GM21825 (cell line): ENCODE measurements around the gene IDH2.

Experiments
- ATAC-seq: cut with Tn5 transposase; IDR thresholded peaks from one replicate; pipeline ENCODE4 v1.9.1; 2021; ENCODE audit warnings: mild to moderate bottlenecking, moderate library complexity; ENCODE audit not compliant: unreplicated experiment

Gene IDH2

DNA sequence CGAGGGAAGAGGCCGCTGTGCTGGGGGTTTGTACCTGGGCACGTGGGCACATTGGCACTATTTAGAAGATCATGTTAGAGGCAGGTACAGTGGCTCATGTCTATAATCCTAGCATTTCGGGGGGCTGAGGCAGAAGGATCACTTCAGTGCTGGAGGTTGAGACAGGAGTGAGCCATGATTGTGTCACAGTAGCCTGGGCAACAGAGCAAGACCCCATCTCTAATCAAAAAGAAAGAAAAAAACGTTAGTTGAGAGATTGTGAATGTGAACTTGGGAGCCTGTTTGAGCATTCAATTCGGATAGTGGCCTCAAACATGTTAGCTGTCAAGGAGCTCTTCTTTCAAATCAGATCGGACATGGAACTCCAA, 36.6 kb downstream of the IDH2 start:
- ATAC-seq = no peak

GRCh38 chr15:90064911-90065681, 37.2 kb downstream of the IDH2 start:
- no peak for ATAC-seq

GRCh38 chr15:90063770-90064247, 38.5 kb downstream of the IDH2 start:
- ATAC-seq = no peak

- no peak for ATAC-seq
These were observed 39.1 kb downstream of the IDH2 start for GRCh38 chr15:90062973-90063769.

DNA sequence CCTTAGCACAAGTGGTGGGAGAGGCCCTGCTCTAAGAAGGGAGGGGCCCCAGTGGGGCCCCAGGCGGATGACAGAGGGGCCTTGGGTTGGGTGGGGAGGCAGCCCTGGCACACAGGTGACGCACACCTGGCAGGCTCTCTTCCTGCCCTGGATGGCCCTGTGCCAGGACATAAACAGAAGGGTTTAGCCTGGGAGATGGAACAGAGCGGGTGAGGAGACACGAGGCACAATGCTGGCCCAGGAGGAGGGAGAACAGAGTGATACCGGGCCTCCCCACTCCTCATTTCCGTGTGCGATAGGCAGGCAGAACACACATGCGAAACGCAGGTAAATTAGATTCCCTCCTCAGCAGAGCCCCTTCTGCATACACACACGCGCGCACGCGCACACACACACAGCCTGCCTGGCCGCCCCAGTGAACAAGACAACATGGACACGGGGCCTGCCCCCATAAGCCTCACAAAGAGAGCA, 39.8 kb downstream of the IDH2 start:
- no peak for ATAC-seq

GRCh38 chr15:90062023-90062442, 40.2 kb downstream of the IDH2 start:
- ATAC-seq = no peak

DNA sequence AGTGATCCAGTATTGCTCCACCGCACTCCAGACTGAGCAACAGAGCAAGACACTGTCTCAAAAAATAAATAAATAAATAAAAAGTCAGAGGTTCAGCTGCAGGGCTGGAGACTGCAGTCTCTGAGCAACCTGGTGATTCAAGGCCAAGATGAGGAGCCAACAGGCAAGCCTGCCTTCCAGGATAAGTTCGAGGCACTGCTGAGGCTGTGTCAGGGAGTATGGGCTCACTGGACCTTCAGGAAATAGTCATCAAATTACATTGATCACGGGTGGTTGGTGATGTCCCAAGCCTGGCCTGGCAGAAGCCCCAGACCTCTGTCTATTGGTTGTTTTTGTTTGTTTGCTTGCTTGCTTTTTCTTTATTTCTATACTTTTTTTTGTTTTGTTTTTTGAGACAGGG, 41.5 kb downstream of the IDH2 start:
- ATAC-seq = no peak

GRCh38 chr15:90059208-90059985, 42.9 kb downstream of the IDH2 start:
- peak; percentile 85 for ATAC-seq

- no peak for ATAC-seq
These were observed 43.5 kb downstream of the IDH2 start for GRCh38 chr15:90058775-90059174.

DNA sequence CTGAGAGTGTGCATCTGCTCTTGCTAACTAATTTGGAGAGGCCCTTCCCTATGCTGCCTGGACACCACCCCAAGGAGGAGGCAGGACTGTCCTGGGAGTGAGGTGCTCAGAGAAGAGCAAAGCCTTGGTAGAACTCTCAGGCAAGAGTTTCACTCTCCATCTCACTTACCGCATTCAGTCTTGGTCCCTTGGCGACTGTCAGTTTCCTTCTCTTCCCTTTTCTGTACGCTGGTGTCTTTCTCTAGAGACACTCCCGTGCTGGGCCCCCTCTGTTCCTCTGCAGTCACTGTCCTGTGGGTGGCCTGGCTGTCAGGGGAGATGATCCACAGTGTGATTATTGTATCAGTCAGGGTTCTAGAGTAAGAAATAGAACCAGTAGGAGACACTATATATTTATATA, 44.0 kb downstream of the IDH2 start:
- peak; percentile 36 for ATAC-seq

DNA sequence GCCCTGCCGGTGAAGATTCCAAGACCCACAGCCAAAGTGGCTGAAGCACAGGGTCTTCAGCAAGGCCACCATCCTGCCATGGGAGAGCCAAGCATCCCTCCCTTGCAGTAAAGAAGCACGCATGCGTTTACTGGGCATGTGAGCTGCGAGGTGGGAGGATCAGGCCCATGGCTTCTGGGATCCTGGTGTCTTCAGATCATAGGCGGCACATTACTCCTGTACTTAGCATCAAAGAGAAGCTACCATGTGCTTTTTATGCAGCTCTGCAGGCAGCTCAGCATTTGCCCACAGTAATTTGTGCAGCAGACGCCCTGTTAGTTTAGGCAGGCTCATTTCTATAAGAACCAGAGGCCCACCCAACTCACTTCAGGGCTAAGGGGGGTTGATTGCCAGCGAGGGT, 45.7 kb downstream of the IDH2 start:
- ATAC-seq = no peak

DNA sequence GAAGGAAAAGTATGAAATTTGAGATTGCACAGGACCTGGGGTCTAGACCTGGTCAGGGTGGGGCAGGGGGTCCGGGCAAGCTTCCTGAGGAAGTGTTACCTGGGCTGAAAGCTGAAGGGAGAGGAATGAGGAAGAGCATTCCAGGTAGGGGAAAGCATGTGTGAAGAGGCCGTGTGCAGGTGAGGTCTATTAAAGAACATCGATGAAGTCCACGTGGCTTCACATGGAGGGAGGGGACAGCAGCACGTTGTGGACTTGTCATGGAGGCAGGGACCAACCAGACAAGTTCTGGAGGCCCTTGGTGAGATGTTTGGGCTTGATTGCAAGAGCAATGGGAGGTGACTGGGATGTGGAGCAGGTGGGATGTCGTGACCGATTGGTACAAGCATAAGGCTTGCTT, 47.1 kb downstream of the IDH2 start:
- no peak for ATAC-seq

GRCh38 chr15:90054618-90055097, 47.6 kb downstream of the IDH2 start:
- ATAC-seq = no peak

DNA sequence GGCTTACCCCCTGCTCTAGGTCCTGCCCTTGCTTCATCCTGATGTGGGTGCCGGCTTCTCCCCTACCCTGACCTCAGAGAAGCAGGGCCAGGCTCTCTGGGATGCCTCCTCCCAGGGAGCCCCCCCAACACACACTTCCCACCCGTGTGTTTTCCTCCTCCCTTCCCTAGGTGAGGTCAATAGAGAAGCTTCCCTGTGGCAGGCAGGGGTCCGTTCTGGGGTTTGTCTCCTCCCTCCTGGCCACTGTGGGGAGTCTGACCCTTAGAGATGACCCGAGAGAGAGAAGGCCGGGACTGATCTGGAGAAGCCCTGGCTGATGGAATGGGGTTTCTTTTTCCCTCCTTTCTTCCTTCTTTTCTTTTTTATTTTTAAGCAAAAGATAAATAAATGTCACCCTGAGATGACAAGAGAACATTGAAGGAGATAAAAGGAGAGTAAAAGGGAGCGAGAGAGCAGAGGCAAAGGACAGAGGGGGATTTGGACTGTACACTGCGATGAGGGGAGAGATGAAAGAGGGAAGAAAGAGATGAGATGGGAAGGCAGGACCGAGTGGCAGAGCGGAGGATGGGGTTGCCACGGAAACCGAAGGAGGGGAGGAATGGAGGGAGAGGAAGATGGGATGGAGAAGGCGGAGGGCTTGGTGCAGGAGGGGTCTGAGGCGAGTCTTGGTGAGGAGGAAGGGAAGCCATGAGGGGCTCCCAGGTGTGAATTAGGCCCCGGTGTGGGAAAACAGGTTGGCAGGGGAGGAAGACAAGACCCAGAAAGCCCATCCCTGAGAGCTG, 48.4 kb downstream of the IDH2 start:
- ATAC-seq = no peak

GRCh38 chr15:90051874-90052273, 50.4 kb downstream of the IDH2 start:
- ATAC-seq = no peak

- no peak for ATAC-seq
These were observed 52.3 kb downstream of the IDH2 start for GRCh38 chr15:90049666-90050604.

DNA sequence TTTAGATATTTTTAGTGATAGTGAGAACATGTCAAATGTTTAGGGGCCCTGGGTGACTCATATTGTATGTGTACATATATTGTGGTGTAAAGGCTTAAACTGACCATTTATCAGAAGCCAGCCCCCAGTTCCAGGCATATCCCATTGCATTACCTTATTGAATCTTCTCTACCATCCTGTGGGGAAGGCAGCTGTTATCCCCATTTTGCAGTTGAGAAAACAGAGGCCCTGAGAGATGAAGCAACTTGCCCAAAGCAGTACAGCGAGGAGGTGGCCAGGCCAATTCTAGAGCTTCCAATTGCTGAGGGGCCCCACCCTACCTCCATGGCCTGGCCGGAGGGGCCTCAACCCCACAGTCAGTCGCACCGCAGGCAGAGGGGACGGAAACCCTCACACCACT, 53.2 kb downstream of the IDH2 start:
- ATAC-seq = no peak

- no peak for ATAC-seq
These were observed 54.2 kb downstream of the IDH2 start for GRCh38 chr15:90047956-90048575.

GRCh38 chr15:90046911-90047392, 55.3 kb downstream of the IDH2 start:
- no peak for ATAC-seq
